HG03039 (cell line): Measurements from ENCODE around the gene LINS1.

ENCODE experiments used
- ATAC-seq: cut with Tn5 transposase; IDR thresholded peaks from one replicate; pipeline ENCODE4 v1.9.1; 2021; ENCODE audit warnings: mild to moderate bottlenecking, moderate library complexity; ENCODE audit not compliant: unreplicated experiment

The LINS1 gene

GRCh38 chr15:100559330-100559729 lies 42.7 kb downstream of the LINS1 start:
- ATAC-seq, result no peak

- ATAC-seq, result no peak
These were observed 43.2 kb downstream of the LINS1 start for GRCh38 chr15:100558771-100559254.

GRCh38 chr15:100553468-100553867 lies 48.5 kb downstream of the LINS1 start:
- no peak for ATAC-seq

GRCh38 chr15:100547961-100548360 lies 54.0 kb downstream of the LINS1 start:
- ATAC-seq, result no peak

GRCh38 chr15:100544946-100545345 lies 57.0 kb downstream of the LINS1 start:
- no peak for ATAC-seq

- ATAC-seq, result no peak
These were observed 57.6 kb downstream of the LINS1 start for GRCh38 chr15:100544338-100544841.

- no peak for ATAC-seq
These were observed 59.7 kb downstream of the LINS1 start for GRCh38 chr15:100542290-100542689.

GRCh38 chr15:100537331-100537730 lies 64.7 kb downstream of the LINS1 start:
- ATAC-seq, result no peak

- ATAC-seq, result no peak
These were observed 65.3 kb downstream of the LINS1 start for GRCh38 chr15:100536733-100537132.

GRCh38 chr15:100533886-100534285 lies 68.1 kb downstream of the LINS1 start:
- no peak for ATAC-seq

GRCh38 chr15:100531823-100532327 lies 70.1 kb downstream of the LINS1 start:
- no peak for ATAC-seq

GRCh38 chr15:100531204-100531603 lies 70.8 kb downstream of the LINS1 start:
- no peak for ATAC-seq

GRCh38 chr15:100529556-100529955 lies 72.4 kb downstream of the LINS1 start:
- ATAC-seq, result no peak

GRCh38 chr15:100528833-100529428 lies 73.1 kb downstream of the LINS1 start, which contains the start of gene CERS3:
Gene CERS3 (minus strand): TSS chr15:100528950. CDS start chr15:100501849, 27,101 bp downstream.
- no peak for ATAC-seq

- no peak for ATAC-seq
These were observed 75.9 kb downstream of the LINS1 start for GRCh38 chr15:100526027-100526481.

GRCh38 chr15:100525436-100525835 lies 76.5 kb downstream of the LINS1 start:
- ATAC-seq, result no peak

GRCh38 chr15:100524326-100524725 lies 77.7 kb downstream of the LINS1 start:
- no peak for ATAC-seq

- no peak for ATAC-seq
These were observed 80.1 kb downstream of the LINS1 start for GRCh38 chr15:100521907-100522306.

- ATAC-seq, result no peak
These were observed 81.7 kb downstream of the LINS1 start for GRCh38 chr15:100520132-100520921.

GRCh38 chr15:100517846-100518245 lies 84.1 kb downstream of the LINS1 start:
- no peak for ATAC-seq
